ENCODE measurements around the gene ZNF618. TPM values are rescaled to one million over a fixed set of nuclear protein-coding genes. Genes with fewer than 3 reads are reported as not detected.

Gene ZNF618
- total RNA-seq, 1 experiment from 2014 or later = 22.0 TPM

- H3K27ac Mint-ChIP-seq = no peak overlapping the region
Measured at GRCh38 chr9:114055061-114055460, 179.0 kb downstream of the ZNF618 start.

GRCh38 chr9:114055894-114056293, 179.8 kb downstream of the ZNF618 start:
- Mint-ChIP-seq H3K36me3 (peaks cover 6% of the 10 kb centered on the region; the same call in 1 of the 2 replicates), H3K27ac (no peak overlapping the region), H3K9me3 (no peaks in the 10 kb centered on the region), H3K27me3 (ENCODE audit: low read depth) (no peaks in the 10 kb centered on the region), H3K4me1 (0 out of 2 replicates have a peak, but pooled peaks cover 3% of the 10 kb centered on the region), H3K4me3 (no peak overlapping the region)
- ATAC-seq = no peak
- POLR2A ChIA-PET = no interaction called here
- DNase-seq (ENCODE audit: low spot score) = no peak
- no peak for TF ChIP-seq MXD4 (CRISPR knock-in tag; IDR thresholded peaks at IDR 0.05; ENCODE audit: borderline replicate concordance)
- TF ChIP-seq ZNF317 (CRISPR knock-in tag; IDR thresholded peaks at IDR 0.05; ENCODE audit: borderline replicate concordance, low read depth) = no peak
- no peak for TF ChIP-seq CREM (CRISPR knock-in tag; IDR thresholded peaks at IDR 0.05)
- TF ChIP-seq ESRRA (CRISPR knock-in tag; IDR thresholded peaks at IDR 0.05; ENCODE audit: borderline replicate concordance) = no peak
- no peak for TF ChIP-seq ZNF425 (CRISPR knock-in tag; conservative IDR thresholded peaks at IDR 0.05)
- no peak for TF ChIP-seq ZNF396 (CRISPR knock-in tag; IDR thresholded peaks at IDR 0.05; ENCODE audit: borderline replicate concordance)
- TF ChIP-seq GABPB1 (CRISPR knock-in tag; IDR thresholded peaks at IDR 0.05) = no peak
- no peak for TF ChIP-seq ZNF263 (CRISPR knock-in tag; IDR thresholded peaks at IDR 0.05; ENCODE audit: low read depth)
- no peak for TF ChIP-seq AR (CRISPR knock-in tag; IDR thresholded peaks at IDR 0.05)
- no peak for TF ChIP-seq ZBTB21 (CRISPR knock-in tag; IDR thresholded peaks at IDR 0.05; ENCODE audit: borderline replicate concordance)
- no peak for TF ChIP-seq ZNF671 (CRISPR knock-in tag; IDR thresholded peaks at IDR 0.05)
- TF ChIP-seq RELA (CRISPR knock-in tag; IDR thresholded peaks at IDR 0.05; ENCODE audit: borderline replicate concordance) = no peak
- CTCF ChIA-PET = interaction anchor here (0.6 kb wide), 1 partner anchor 23 kb away, joined by 3 read pairs; no protein-coding TSS in a partner anchor

More at GRCh38 chr9:114055061-114055460, 179.0 kb downstream of the ZNF618 start:
- peaks cover 9% of the 10 kb centered on the region; the same call in 1 of the 2 replicates for H3K36me3 Mint-ChIP-seq
- H3K27me3 Mint-ChIP-seq (ENCODE audit: low read depth) = no peaks in the 10 kb centered on the region
- 0 out of 2 replicates have a peak, but pooled peaks cover 3% of the 10 kb centered on the region for H3K4me1 Mint-ChIP-seq
- no peak overlapping the region for H3K4me3 Mint-ChIP-seq
- TF ChIP-seq ATF1 (CRISPR knock-in tag; IDR thresholded peaks at IDR 0.05) (no peak), FOXP1 (CRISPR knock-in tag; IDR thresholded peaks at IDR 0.05; ENCODE audit: borderline replicate concordance) (no peak), JUN (CRISPR knock-in tag; IDR thresholded peaks at IDR 0.05) (no peak), ZNF138 (CRISPR knock-in tag; conservative IDR thresholded peaks at IDR 0.05) (no peak), ZNF416 (CRISPR knock-in tag; IDR thresholded peaks at IDR 0.05) (no peak), MXD4 (CRISPR knock-in tag; IDR thresholded peaks at IDR 0.05; ENCODE audit: borderline replicate concordance) (no peak), TP53 (CRISPR knock-in tag; IDR thresholded peaks at IDR 0.05) (no peak), ZMAT4 (CRISPR knock-in tag; IDR thresholded peaks at IDR 0.05) (no peak), E2F4 (CRISPR knock-in tag; IDR thresholded peaks at IDR 0.05; ENCODE audit: borderline replicate concordance, low read depth) (no peak), ERG (CRISPR knock-in tag; IDR thresholded peaks at IDR 0.05) (no peak), OVOL2 (CRISPR knock-in tag; IDR thresholded peaks at IDR 0.05; ENCODE audit: borderline replicate concordance) (no peak)
- no peaks in the 10 kb centered on the region for H3K9me3 Mint-ChIP-seq
- peak; percentile 30 for ATAC-seq
- no peak for DNase-seq (ENCODE audit: low spot score)
- ChIA-PET CTCF (no interaction called here), POLR2A (no interaction called here)
